ENCODE measurements around the gene IL6R.

The IL6R gene

GRCh38 chr1:154453574-154454352, 48.6 kb downstream of the IL6R start:
- no peak for DNase-seq

- no peak for DNase-seq
These were observed 49.4 kb downstream of the IL6R start for GRCh38 chr1:154454386-154455120.

GRCh38 chr1:154456631-154457030, 51.5 kb downstream of the IL6R start:
- no peak for DNase-seq

GRCh38 chr1:154459080-154459479, 53.9 kb downstream of the IL6R start:
- DNase-seq, result no peak

GRCh38 chr1:154460695-154461260, 55.6 kb downstream of the IL6R start:
- DNase-seq, result no peak

GRCh38 chr1:154463512-154463990, 58.4 kb downstream of the IL6R start:
- DNase-seq, result no peak

GRCh38 chr1:154465621-154466195, 60.6 kb downstream of the IL6R start:
- DNase-seq, result no peak

- DNase-seq, result no peak
These were observed 61.1 kb downstream of the IL6R start for GRCh38 chr1:154466206-154466605.

GRCh38 chr1:154466921-154467417, 61.8 kb downstream of the IL6R start:
- no peak for DNase-seq

GRCh38 chr1:154467434-154468102, 62.4 kb downstream of the IL6R start:
- DNase-seq, result no peak

- no peak for DNase-seq
These were observed 63.5 kb downstream of the IL6R start for GRCh38 chr1:154468535-154469250.

GRCh38 chr1:154469844-154470560, 64.9 kb downstream of the IL6R start:
- DNase-seq, result no peak

- no peak for DNase-seq
These were observed 66.2 kb downstream of the IL6R start for GRCh38 chr1:154471304-154471703.

- no peak for DNase-seq
These were observed 69.7 kb downstream of the IL6R start for GRCh38 chr1:154474802-154475201.

GRCh38 chr1:154476791-154477190, 71.6 kb downstream of the IL6R start:
- DNase-seq, result no peak

GRCh38 chr1:154478013-154478412, 72.9 kb downstream of the IL6R start:
- DNase-seq, result no peak

GRCh38 chr1:154478639-154479038, 73.5 kb downstream of the IL6R start:
- DNase-seq, result no peak

- DNase-seq, result peak; percentile 86
These were observed 74.8 kb downstream of the IL6R start for GRCh38 chr1:154479764-154480421.

- DNase-seq, result no peak
These were observed 75.9 kb downstream of the IL6R start for GRCh38 chr1:154481053-154481452.

GRCh38 chr1:154483941-154484803, 79.0 kb downstream of the IL6R start:
- no peak for DNase-seq
